GM19372 (cell line): ENCODE data around the gene REEP3.
"Not testable (repeated sequence)": the region's sequence is repeated elsewhere in the genome, so short reads cannot be mapped to it uniquely, and the experiment has no call there.

ENCODE experiments used
- ATAC-seq: cut with Tn5 transposase; IDR thresholded peaks from one replicate; pipeline ENCODE4 v1.9.1; 2021; ENCODE audit warnings: mild to moderate bottlenecking, low read depth, moderate library complexity; ENCODE audit not compliant: unreplicated experiment

REEP3 gene, protein sequence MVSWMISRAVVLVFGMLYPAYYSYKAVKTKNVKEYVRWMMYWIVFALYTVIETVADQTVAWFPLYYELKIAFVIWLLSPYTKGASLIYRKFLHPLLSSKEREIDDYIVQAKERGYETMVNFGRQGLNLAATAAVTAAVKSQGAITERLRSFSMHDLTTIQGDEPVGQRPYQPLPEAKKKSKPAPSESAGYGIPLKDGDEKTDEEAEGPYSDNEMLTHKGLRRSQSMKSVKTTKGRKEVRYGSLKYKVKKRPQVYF

DNA sequence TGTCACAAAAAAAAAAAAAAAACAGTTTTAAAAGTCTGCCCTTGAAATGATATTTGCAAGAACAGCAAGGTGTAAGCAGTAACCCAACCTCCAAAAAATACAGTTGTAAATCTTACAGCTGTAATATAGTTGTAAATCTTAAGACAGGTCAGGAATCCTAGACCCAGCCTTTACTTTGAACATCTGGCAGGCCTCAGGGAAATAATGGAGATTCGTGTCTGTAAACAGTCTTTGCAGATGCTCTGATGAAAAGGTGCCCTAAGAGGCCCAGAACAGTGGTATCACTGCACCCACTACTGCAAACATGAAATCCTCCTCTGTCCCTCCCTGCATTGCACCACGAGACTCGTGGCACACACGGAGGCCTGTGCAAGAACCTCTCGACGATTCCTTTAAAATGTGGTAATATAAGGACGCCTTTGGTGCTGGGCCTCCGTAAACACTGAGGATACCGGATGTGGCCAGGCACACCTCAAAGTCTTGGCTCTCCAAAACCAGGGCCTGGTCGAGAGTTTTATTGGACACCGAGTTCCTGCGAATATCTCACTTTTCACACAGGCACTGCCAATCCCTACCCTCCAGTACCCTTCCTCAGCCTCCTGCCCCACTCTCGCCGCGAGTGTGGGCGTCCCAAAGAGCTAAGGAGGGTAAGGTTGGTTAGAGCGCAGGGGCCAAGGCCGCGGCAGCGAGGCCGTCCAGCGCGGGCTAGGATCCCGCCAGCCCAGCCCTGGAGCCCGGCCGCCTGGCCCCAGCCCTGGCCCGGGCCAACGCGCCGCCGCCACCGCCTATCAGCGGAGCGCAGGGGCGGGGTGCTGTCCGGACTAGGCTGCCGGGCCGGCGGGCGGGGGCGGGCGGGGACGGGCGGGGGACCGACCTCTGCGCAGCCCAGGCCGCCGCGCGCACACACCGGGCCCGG lies at the start of gene REEP3:
REEP3 (plus strand) TSS at position 902 of the 916 bp plus-strand sequence. CDS start 145 bp downstream, outside the sequence.
- ATAC-seq: peak; percentile 73

DNA sequence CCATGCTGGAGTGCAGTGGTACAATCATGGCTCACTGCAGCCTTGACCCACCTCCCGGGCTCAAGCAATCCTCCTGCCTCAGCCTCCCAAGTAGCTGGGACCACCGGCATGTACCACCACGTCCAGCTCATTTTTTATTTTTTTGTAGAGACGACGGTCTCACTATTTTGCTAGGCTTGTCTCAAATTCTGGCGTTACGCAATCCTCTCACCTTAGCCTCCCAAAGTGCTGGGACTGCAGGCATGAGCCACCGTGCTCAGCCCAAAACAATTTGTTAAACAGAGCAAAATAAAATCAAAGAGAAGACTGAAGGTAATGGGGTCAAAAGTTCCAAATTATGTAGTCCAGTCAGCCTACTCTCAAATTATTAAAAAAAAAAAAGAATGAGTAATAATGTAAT lies 46.7 kb upstream of the REEP3 start:
- ATAC-seq: no peak

DNA sequence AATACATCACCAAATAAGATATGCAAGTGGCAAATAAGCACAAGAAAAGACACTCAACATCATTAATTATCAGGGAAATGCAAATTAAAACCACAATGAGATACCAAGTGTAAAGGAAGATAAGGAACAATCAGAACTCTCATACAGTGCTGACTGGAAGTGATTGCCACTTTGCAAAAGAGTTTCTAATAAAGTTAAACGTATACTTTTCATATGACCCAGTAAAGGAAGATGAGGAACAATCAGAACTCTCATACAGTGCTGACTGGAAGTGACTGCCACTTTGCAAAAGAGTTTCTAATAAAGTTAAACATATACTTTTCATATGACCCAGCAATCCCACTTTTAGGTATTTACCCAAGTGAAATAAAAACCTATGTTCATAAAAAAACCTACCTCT lies 43.3 kb upstream of the REEP3 start:
- no peak for ATAC-seq

DNA sequence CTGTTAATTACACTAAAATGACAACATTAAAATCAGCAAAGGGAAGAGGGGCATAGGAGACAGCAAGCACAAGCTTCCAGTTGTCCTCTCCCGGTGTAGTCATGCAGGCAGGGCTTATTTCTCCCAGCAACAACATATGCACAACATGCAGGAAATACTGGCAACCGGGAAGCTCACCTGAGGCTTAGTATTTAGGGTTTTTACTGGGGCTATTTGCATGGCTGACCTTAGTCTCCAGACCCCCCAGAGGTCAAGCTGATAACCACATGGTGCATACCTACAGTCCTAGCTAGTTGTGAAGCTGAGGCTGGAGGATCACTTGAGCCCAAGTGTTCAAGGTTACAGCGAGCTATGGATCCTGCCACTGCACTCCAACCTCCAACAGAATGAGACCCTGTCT lies 42.6 kb upstream of the REEP3 start:
- no peak for ATAC-seq

DNA sequence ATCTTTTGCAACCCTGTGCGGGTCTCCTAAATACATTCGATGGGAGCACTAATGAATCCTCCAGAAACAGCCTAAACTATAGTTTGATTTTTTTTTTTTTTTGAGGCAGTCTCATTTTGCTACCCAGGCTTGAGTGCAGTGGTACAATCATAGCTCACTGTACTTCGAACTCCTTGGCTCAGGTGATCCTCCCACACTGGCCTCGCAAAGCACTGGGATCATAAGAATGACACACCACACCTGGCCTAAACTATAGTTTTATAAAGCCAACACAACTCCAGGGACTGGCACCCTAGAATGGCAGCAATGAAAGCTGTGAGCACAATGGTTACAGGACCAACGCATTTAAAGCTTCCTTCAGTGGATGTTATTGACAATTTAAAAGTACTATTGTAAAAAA lies 41.0 kb upstream of the REEP3 start:
- ATAC-seq: no peak

DNA sequence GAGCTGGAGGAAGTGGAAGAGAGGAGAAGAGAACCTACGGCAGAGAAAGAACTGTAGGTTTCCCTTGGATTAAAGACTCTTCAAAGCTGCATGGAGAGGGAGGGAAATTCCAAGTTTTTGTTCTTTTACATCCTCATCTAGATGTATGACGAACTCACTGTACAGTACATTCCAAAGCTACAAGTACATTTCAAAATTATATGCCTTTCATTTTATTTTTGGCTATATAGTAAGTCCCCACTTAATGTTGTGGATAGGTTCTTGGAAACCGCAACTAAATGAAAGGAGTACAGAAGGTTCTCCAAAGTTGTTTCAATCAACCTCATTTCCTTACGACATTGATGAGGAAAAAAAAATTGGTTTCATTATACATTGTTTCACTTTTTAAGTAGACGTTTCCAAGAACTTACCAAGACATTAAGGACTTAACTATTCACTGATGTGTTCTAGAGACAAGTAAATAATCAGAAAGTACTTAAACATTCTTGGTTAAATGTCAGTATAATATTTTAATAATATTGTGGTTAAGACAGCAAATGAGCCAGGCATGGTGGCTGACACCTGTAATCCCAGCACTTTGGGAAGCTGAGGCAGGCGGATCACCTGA lies 39.3 kb upstream of the REEP3 start:
- no peak for ATAC-seq

DNA sequence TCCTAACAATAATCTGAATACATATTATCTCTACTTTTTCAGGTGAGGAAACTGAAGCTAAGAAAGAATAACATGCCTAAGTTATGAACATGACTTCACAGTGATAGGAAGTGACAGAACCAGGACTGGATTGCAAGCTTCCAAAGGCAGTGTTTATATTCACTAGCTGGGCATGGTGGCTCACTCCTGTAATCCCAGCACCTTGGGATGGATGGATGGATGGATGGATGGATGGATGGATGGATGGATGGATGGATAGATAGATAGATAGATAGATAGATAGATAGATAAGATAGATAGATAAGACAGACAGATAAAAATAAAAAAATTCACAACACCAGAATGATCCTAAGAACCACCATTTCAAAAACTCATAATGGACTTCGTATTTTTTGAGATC lies 37.2 kb upstream of the REEP3 start:
- no peak for ATAC-seq

DNA sequence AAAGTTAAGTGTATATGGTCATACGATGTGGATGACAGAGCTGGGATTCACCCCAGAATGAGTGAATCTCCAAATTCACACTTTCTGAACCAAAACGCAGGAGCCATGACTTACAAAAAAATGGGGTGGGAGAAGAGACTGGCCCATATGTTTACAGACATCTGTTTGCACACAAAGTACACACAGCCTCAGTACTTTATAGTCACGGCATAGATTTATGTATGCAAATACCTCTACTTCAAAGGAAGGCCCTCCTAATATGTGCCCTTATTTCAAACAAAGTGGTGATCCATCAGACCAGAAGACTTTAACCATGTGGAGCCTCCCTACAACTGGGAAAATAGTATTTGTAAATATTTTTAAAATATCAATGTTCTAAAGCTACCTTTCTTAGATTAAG lies 33.2 kb upstream of the REEP3 start:
- ATAC-seq: no peak

DNA sequence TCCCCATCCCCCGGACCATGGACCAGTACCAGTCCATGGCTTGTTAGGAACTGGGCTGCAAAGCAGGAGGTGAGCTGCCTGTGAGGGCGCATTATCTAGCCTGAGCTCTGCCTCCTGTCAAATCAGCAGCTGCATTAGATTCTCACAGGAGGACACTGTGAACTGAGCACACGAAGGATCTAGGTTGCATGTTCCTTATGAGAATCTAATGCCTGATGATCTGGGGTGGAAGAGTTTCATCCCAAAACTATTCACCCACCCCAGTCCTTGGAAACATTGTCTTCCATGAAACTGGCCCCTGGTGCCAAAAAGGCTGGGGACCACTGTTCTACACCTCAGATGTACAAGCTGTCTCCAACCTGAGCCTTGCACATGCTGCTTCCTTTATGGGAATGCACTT lies 31.4 kb upstream of the REEP3 start:
- no peak for ATAC-seq

DNA sequence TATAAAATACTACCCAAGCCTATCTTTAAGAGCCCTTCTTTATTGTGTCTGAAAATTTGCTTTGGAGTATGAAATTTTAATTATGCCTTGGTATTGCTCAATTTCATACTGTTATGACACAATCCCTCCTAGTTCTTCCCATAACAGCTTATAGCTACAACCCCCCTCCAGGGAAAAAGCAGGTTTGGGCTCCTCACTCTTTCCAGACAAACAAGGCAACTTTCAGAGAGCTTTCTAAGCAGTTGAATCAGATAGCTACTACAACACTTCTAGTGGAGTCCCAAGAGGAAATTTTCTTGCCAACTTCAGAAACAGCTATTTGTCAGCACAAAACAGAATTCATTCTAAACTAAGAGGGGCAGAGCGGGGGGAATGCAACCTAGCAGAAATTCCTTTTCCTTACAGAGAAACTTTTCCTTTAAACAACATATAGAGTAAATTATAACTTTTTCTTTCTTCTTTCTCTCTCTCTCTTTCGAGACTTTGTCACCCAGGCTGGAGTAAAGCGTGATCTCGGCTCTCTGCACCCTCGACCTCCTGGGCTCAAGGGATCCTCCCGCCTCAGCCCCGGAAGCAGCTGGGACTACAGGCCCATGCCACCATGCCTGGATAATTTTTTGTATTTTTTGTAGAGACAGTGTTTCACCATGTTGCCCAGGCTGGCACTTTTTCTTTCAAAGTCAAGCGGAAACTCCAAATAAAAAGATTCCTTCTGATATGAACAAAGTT lies 29.4 kb upstream of the REEP3 start:
- no peak for ATAC-seq

DNA sequence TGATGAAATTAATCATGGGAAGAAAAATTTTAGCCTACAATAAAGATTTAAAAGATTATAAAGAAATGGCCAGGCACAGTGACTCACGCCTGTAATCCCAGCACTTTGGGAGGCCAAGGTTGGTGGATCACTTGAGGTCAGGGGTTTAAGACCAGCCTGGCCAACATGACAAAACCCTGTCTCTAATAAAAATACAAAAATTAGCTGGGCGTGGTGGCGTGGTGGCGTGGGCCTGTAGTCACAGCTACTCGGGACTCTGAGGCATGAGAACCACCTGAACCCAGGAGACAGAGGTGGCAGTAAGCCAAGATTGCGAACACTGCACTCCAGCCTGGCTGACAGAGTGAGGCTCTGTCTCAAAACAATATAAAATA lies 28.9 kb upstream of the REEP3 start:
- not testable (repeated sequence) for ATAC-seq

DNA sequence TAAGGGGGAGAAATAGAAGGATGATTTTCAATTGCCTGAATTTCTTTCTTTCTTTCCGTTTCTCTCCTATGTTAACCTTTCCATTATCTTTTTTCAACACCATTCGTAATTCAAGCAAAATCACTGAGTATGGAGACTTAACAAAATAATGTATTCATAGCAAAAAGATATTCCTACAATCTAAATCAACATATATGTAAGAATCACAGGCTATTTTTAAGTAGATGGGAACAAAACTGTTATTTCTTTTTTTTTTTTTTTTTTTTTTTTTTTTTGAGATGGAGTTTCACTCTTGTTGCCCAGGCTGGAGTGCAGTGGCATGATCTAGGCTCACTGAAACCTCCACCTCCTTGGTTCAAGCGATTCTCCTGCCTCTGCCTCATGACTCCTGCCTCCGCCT lies 28.2 kb upstream of the REEP3 start:
- ATAC-seq: no peak

DNA sequence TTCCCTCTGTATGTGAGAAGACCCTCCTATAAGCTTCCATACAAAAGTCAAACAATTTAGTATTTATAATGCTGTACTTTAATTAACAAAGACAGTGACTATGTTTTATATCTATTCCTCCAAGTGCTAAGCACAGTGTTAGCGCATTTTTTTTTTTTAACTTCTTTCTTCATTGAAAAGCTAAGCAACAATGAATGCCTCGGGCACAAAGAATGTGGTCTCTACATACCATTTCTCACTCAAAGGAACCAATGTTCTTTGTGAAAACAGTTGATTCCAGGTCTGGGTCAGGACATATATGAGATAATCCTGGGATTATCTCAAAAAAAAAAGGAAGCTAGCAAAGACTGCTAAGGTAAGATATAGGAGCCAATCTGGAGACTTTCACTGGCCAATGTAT lies 26.2 kb upstream of the REEP3 start:
- no peak for ATAC-seq

DNA sequence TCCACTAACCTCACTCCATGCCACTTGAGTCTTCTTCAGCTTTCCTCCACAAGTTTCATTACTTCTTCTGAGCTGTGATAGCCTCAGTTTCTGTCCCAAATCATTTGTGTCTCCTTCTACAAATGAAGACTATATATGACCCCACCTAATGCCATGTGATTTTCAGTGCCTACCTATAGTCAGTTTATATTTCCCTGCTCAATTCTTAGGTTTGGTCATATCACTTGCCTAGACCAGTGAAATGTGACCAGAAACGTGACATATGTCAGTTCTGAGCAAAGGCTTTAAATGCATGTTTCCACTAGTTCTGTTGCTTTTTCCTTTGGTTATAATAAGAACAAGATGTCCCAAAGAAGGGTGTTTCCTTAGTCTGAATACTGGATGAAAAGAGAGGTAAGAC lies 24.6 kb upstream of the REEP3 start:
- no peak for ATAC-seq

DNA sequence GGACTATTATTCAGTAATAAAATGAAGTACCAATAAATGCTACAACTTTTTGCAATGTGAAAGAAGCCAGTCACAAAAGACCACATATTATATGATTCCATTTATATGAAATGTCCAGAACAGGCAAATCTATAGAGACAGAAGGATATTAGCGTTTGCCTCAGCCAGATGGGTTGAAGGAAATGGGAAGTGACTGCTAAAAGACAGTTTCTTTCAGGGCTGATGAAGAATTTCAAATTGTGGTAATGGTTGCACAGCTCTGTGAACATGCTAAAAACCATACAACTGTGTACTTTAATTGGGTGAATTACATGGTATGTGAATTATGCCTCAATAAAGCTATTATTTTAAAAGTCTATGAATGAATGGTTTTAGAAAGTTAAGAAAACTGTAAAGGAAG lies 23.9 kb upstream of the REEP3 start:
- ATAC-seq: no peak

DNA sequence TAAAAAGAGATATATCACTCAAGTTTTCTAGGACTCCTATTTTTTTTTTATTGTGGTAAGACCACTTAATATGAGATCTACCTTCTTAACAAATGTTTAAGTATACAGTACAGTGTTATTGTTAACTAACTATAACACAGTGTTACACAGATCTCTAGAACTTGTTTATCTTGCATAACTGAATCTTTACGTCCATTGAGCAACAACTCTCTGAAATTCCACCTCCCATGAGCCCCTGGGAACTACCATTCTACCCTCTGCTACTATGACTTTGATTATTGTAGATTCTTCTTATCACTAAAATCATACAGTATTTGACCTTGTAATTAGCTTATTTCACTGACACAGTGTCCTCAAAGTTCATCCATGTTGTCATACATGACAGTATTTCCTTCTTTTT lies 22.5 kb upstream of the REEP3 start:
- no peak for ATAC-seq

DNA sequence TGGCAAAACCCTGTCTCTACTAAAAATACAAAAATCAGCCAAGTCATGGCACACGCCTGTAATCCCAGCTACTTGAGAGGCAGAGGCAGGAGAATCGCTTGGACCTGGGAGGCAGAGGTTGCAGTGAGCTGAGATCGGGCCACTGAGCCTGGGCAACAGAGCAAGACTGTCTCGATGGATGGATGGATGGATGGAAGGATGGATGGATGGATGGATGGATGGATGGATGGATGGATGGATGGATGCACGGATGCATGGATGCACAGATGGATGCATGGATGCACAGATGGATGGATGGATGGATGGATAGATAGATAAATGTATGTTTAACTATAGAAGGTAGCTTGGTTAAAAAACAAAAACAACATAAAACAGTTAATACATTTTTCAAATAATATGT lies 20.6 kb upstream of the REEP3 start:
- ATAC-seq: not testable (repeated sequence)

DNA sequence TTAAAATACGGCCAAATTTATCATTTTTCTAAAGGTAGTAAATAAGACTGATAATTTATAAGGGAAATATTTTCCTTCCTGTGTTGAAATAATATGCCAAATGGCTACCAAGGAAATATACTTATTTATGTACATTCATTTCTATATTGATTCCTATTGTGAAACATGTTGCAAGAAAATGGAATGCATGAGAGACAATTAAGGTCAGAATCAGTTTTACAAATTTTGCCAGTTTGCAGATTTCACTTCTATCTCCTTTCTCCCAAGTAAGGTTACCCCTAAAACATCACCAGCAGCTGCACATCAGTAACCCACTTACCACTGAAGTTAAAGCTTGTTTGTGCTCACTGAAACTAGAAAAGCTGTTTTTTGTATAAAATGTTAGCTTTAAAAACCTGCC lies 19.2 kb upstream of the REEP3 start:
- ATAC-seq: no peak

DNA sequence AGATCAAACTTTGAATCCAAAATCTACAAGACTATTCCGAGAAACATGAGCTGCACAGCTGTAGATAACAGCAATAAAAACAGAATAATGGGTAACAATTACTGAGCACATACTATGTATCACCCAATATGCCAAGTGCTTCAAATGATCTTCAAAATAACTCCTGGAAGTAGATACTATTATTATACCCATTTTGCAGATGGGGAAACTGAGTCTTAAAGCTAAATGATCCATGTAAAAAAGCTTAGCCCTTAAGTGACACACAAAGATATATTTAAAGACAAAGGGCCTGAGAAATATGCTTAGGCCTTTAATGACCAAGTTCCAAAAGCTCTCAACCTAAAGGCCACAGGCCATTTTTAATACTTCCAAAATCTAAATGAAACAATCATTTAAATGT lies 18.4 kb upstream of the REEP3 start:
- ATAC-seq: no peak

DNA sequence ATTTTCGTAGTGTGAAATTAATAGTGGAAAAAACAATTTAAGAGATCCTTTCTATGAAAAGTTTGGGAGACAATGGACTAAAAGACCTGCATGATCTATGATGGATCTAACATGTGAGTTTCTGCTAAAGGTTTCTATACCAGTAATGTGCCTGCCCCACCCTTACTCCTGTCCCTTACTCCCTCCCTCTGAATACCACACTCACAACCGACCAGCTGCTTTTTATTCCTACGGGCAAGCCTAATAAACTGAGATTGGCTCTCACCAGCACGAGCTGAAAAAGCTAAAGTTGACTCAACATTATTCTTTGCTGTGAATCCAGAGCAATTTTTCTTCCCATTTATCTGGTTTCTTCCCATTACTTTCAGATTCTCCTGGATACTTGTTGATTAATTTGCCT lies 17.8 kb upstream of the REEP3 start:
- ATAC-seq: no peak
